ENCODE measurements around the gene PCID2.

PCID2 gene

GRCh38 chr13:113148407-113148806 is 60.1 kb downstream of the PCID2 start:
- peak; percentile 42 for DNase-seq

GRCh38 chr13:113147206-113147605 is 61.3 kb downstream of the PCID2 start:
- DNase-seq, result peak; percentile 33

- peak; percentile 42 for DNase-seq
Observed at GRCh38 chr13:113146750-113147149, 61.7 kb downstream of the PCID2 start.

- peak; percentile 47 for DNase-seq
Observed at GRCh38 chr13:113145911-113146598, 62.4 kb downstream of the PCID2 start.

- DNase-seq, result peak; percentile 71
Observed at GRCh38 chr13:113145496-113145895, 63.0 kb downstream of the PCID2 start.

- DNase-seq, result peak; percentile 43
Observed at GRCh38 chr13:113144255-113144629, 64.2 kb downstream of the PCID2 start.

GRCh38 chr13:113143466-113144254 is 64.8 kb downstream of the PCID2 start:
- no peak for DNase-seq

- DNase-seq, result no peak
Observed at GRCh38 chr13:113142876-113143275, 65.6 kb downstream of the PCID2 start.

- DNase-seq, result no peak
Observed at GRCh38 chr13:113141601-113141970, 66.9 kb downstream of the PCID2 start.

- DNase-seq, result no peak
Observed at GRCh38 chr13:113140677-113141600, 67.5 kb downstream of the PCID2 start.

GRCh38 chr13:113139577-113139976 is 68.9 kb downstream of the PCID2 start:
- DNase-seq, result no peak

- DNase-seq, result no peak
Observed at GRCh38 chr13:113138792-113139551, 69.5 kb downstream of the PCID2 start.

- DNase-seq, result no peak
Observed at GRCh38 chr13:113137691-113138298, 70.7 kb downstream of the PCID2 start.

- DNase-seq, result no peak
Observed at GRCh38 chr13:113135281-113135760, 73.1 kb downstream of the PCID2 start.

- peak; percentile 63 for DNase-seq
Observed at GRCh38 chr13:113129921-113130750, 78.3 kb downstream of the PCID2 start.

- DNase-seq, result peak; percentile 51
Observed at GRCh38 chr13:113129480-113129879, 79.0 kb downstream of the PCID2 start.
